Hepatocyte (in vitro differentiated cells): ENCODE data around the gene NOPCHAP1. TPM values are rescaled to one million over a fixed set of nuclear protein-coding genes. Genes with fewer than 3 reads are reported as not detected.

Experiments
- DNase-seq: peaks from one replicate; pipeline ENCODE4 v3.0.0-alpha.2; 2016; ENCODE audit warnings: low spot score
- H2AFZ ChIP-seq: fragments of 200-600 bp; sonication (generic); 2 replicates; pipeline ENCODE4 v1.6.0; 2016; ENCODE audit warnings: antibody characterized with exemption, mild to moderate bottlenecking
- H3K27ac ChIP-seq: fragments of 200-600 bp; sonication (generic); 2 replicates; pipeline ENCODE4 v1.5.1; 2016; ENCODE audit warnings: mild to moderate bottlenecking
- H3K27me3 ChIP-seq: fragments of 200-600 bp; sonication (generic); 2 replicates; pipeline ENCODE4 v1.6.1; 2016
- H3K36me3 ChIP-seq: fragments of 200-600 bp; sonication (generic); replicated peaks from 2 replicates; pipeline ENCODE4 v1.5.1; 2016; ENCODE audit warnings: low read depth; ENCODE audit not compliant: insufficient read depth
- H3K4me1 ChIP-seq: fragments of 200-600 bp; sonication (generic); 2 replicates; pipeline ENCODE4 v1.5.1; 2016; ENCODE audit warnings: mild to moderate bottlenecking, moderate library complexity; ENCODE audit not compliant: insufficient read depth
- H3K4me2 ChIP-seq: fragments of 200-600 bp; sonication (generic); 2 replicates; pipeline ENCODE4 v1.6.0; 2016
- H3K4me3 ChIP-seq: fragments of 200-600 bp; sonication (generic); 2 replicates; pipeline ENCODE4 v1.5.1; 2016; ENCODE audit warnings: mild to moderate bottlenecking
- H3K79me2 ChIP-seq: fragments of 200-600 bp; sonication (generic); 2 replicates; pipeline ENCODE4 v1.6.0; 2017; ENCODE audit warnings: mild to moderate bottlenecking
- H3K9me2 ChIP-seq: fragments of 200-600 bp; sonication (generic); replicated peaks from 2 replicates; pipeline ENCODE4 v1.6.0; 2017; ENCODE audit warnings: mild to moderate bottlenecking; ENCODE audit not compliant: insufficient read depth
- H3K9me3 ChIP-seq: fragments of 200-600 bp; sonication (generic); 2 replicates; pipeline ENCODE4 v1.5.1; 2016; ENCODE audit warnings: low read depth, mild to moderate bottlenecking
- H4K20me1 ChIP-seq: fragments of 200-600 bp; sonication (generic); 2 replicates; pipeline ENCODE4 v1.6.0; 2016; ENCODE audit warnings: mild to moderate bottlenecking; ENCODE audit not compliant: insufficient read depth, poor library complexity, severe bottlenecking
- EZH2 ChIP-seq: fragments of 200-600 bp; sonication (generic); IDR thresholded peaks from 2 replicates; pipeline ENCODE4 v1.6.1; 2016; ENCODE audit warnings: antibody characterized with exemption, mild to moderate bottlenecking, borderline replicate concordance
- EZH2phosphoT487 ChIP-seq: fragments of 200-600 bp; sonication (generic); IDR thresholded peaks from one replicate; pipeline ENCODE4 v1.6.1; 2018; ENCODE audit warnings: antibody characterized with exemption, mild to moderate bottlenecking, low read depth, moderate library complexity; ENCODE audit not compliant: unreplicated experiment, severe bottlenecking
- WGBS: methylation state at CpG from one replicate; pipeline ENCODE4 v1.1.6; 2016; ENCODE audit warnings: low lambda C conversion rate; ENCODE audit errors: missing lambda C conversion rate; 5-methylcytosine and 5-hydroxymethylcytosine counted together
- polyA plus RNA-seq: library from polyadenylated mRNA; unstranded; fragments of >200 nt; fragmentation: Nextera tagmentation; extraction: Ambion mirVana; gene quantifications from 2 replicates; pipeline ENCODE4 v1.2.1, GENCODE V29; 2016
- total RNA-seq: library from RNA; depleted of rRNA; stranded (reverse); fragments of >200 nt; gene quantifications from 2 replicates; pipeline ENCODE4 v1.2.3, GENCODE V29; 2014
- TF ChIP-seq, protein P1 (sequence below): fragments of 200-600 bp; sonication (generic); IDR thresholded peaks from 2 replicates; pipeline ENCODE4 v1.5.1; 2016; ENCODE audit warnings: antibody characterized with exemption, mild to moderate bottlenecking; ENCODE audit not compliant: poor library complexity

Gene NOPCHAP1
- total and polyA plus RNA-seq, 2 experiments from 2014 or later, result 2.4 to 16.2 TPM

DNA sequence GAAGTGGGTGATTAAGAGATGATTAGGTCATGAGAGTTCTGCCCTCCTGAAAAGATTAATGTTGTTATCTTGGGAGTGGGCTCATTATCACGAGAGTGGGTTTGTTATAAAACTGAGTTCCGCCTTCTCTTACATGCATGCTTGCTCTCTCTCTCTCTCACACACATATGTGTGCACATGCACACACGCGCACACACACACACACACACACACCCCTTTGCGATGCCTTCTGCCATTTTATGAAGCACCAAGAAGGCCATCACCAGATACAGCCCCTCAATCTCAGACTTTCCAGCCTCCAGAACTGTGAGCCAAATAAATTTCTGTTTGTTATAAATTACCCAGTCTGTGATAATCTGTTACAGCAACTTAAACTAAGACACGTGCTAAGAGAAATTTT, 22.4 kb upstream of the NOPCHAP1 start:
- Histone ChIP-seq H3K4me3 (no peak overlapping the region), H3K9me3 (no peaks in the 10 kb centered on the region), H3K79me2 (no peaks in the 10 kb centered on the region), H3K4me2 (no peak overlapping the region), H2AFZ (no peak overlapping the region), H3K36me3 (no peaks in the 10 kb centered on the region), H4K20me1 (no peaks in the 10 kb centered on the region), H3K4me1 (peaks cover 10% of the 10 kb centered on the region), H3K27me3 (peaks cover 4% of the 10 kb centered on the region), H3K27ac (no peak overlapping the region), H3K9me2 (no peaks in the 10 kb centered on the region)
- TF ChIP-seq, protein P1, sequence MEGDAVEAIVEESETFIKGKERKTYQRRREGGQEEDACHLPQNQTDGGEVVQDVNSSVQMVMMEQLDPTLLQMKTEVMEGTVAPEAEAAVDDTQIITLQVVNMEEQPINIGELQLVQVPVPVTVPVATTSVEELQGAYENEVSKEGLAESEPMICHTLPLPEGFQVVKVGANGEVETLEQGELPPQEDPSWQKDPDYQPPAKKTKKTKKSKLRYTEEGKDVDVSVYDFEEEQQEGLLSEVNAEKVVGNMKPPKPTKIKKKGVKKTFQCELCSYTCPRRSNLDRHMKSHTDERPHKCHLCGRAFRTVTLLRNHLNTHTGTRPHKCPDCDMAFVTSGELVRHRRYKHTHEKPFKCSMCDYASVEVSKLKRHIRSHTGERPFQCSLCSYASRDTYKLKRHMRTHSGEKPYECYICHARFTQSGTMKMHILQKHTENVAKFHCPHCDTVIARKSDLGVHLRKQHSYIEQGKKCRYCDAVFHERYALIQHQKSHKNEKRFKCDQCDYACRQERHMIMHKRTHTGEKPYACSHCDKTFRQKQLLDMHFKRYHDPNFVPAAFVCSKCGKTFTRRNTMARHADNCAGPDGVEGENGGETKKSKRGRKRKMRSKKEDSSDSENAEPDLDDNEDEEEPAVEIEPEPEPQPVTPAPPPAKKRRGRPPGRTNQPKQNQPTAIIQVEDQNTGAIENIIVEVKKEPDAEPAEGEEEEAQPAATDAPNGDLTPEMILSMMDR, result no peak
- TF ChIP-seq EZH2, result no peak
- TF ChIP-seq EZH2phosphoT487, result no peak
- 81% methylated on average over 6 of the region's 6 CpGs for WGBS
- DNase-seq, result no peak

DNA sequence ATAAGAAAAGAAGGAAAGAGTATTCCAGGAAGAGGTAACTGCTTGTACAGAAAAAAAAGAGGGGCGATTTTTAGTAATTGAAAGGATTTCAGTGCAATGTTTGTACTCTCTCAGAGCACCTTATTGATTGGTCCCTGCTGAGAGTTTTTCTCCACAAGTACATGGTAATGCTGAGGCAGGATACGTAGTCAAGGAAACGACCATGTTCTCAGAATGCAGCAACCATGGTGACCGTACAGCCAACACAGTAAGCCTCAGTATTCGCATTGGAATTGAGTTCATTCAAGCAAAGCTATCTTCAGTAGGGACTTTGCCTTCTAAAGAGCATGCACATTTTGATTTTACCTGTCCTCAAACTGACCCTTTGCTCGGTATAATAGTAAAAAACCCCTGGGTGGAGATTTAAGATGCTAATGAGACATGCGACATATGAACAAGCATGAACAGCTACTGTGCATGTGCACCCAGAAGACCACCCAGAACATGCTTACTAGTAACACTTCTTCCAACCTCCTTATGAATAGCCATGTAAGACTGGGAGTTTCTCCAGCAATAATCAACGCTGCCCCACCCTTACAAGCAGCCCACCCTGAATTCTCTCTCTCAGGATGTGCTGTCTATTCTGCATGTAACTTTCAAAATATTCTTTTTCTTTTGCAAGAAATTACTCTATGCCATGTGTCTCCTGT, 21.8 kb upstream of the NOPCHAP1 start:
- Histone ChIP-seq H3K9me3 (no peaks in the 10 kb centered on the region), H3K27ac (no peak overlapping the region), H3K36me3 (no peaks in the 10 kb centered on the region), H3K79me2 (no peaks in the 10 kb centered on the region), H4K20me1 (no peaks in the 10 kb centered on the region), H3K27me3 (peaks cover 4% of the 10 kb centered on the region), H3K4me2 (no peak overlapping the region), H3K4me3 (no peak overlapping the region), H2AFZ (no peak overlapping the region), H3K4me1 (peaks cover 5% of the 10 kb centered on the region), H3K9me2 (no peaks in the 10 kb centered on the region)
- WGBS, result 78% methylated on average over 8 of the region's 8 CpGs
- TF ChIP-seq, protein P1, result no peak
- no peak for TF ChIP-seq EZH2phosphoT487
- no peak for TF ChIP-seq EZH2
- DNase-seq, result no peak

DNA sequence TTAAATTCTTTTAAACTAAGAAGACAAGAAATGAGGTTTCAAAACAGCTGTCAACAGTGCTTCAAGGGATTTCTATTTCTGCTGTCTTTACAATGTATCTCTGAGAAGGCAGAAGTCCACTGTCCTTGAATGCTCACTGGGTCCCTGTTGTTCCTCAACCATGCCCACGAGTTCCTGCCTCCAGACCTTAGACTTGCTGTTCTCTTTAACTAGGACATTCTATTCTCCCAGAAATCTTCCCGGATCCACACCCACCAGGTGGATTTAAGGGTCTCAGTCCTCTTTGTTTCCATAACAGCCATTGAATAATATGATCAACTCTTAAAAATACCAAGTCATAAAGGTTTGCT, 21.3 kb upstream of the NOPCHAP1 start:
- Histone ChIP-seq H3K4me1 (no peaks in the 10 kb centered on the region), H3K79me2 (no peaks in the 10 kb centered on the region), H2AFZ (no peak overlapping the region), H3K9me3 (no peaks in the 10 kb centered on the region), H3K27ac (no peak overlapping the region), H3K4me2 (no peak overlapping the region), H3K36me3 (no peaks in the 10 kb centered on the region), H4K20me1 (no peaks in the 10 kb centered on the region), H3K27me3 (peaks cover 4% of the 10 kb centered on the region), H3K9me2 (no peaks in the 10 kb centered on the region), H3K4me3 (no peak overlapping the region)
- TF ChIP-seq, protein P1, result no peak
- TF ChIP-seq EZH2 (no peak), EZH2phosphoT487 (no peak)
- DNase-seq, result no peak
- WGBS, result 82% methylated on average over 2 of the region's 2 CpGs

DNA sequence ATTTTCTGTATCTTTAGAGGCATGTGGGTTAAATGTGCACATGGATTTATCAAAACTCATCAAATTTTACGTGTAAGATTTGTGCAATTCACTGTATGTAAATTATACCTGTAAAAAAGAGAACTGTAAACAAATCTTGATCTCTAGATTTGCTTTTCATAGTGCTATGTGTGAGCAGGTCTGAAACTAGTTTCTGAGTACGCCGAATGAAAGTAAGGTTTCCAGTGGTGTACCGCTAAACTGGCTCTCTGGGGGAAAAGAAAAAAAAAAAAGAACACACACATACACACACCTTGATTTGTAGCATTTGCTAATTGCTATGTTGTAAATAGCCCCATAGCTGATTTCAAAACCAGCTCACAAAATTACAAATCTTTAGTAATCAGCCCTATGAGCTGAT, 19.4 kb upstream of the NOPCHAP1 start:
- Histone ChIP-seq H3K27ac (no peak overlapping the region), H2AFZ (no peak overlapping the region), H3K79me2 (no peaks in the 10 kb centered on the region), H3K4me1 (no peaks in the 10 kb centered on the region), H3K4me3 (no peak overlapping the region), H3K4me2 (no peak overlapping the region), H3K27me3 (peaks cover 4% of the 10 kb centered on the region), H3K9me2 (no peaks in the 10 kb centered on the region), H3K36me3 (no peaks in the 10 kb centered on the region), H3K9me3 (no peaks in the 10 kb centered on the region), H4K20me1 (no peaks in the 10 kb centered on the region)
- TF ChIP-seq EZH2phosphoT487 (no peak), EZH2 (no peak)
- TF ChIP-seq, protein P1, result no peak
- no peak for DNase-seq
- WGBS, result 84% methylated on average over 4 of the region's 4 CpGs
